ENCODE data around the gene USP49. TPM values are rescaled to one million over a fixed set of nuclear protein-coding genes. Genes with fewer than 3 reads are reported as not detected.

Gene USP49
- polyA plus RNA-seq, 6 donors from 2014 or later: 0.62 to 1.0 (median 0.69) TPM; not detected in 1

- no peak overlapping the region for H3K27ac Mint-ChIP-seq
- H3K27me3 Mint-ChIP-seq: no peaks in the 10 kb centered on the region
- H3K4me1 Mint-ChIP-seq: peaks cover 25 to 38% (median 35%) of the 10 kb centered on the region in 3 donors
- no peaks in the 10 kb centered on the region for H3K9me3 Mint-ChIP-seq
- DNase-seq (no peak), ATAC-seq (ENCODE audit: low read depth in 2 of 2) (no peak)
- peaks cover 0 to 8% of the 10 kb centered on the region in 2 donors for H3K36me3 Mint-ChIP-seq
- peak overlapping the region in 6 of 8 donors; percentile 42 to 96 (median 72) for H3K4me3 Mint-ChIP-seq
These were observed 109.9 kb downstream of the USP49 start for GRCh38 chr6:41785254-41785653.

GRCh38 chr6:41784581-41785171, 110.5 kb downstream of the USP49 start:
- Mint-ChIP-seq H3K4me3 (peak overlapping the region in 7 of 8 donors; percentile 7 to 96 (median 61)), H3K4me1 (peaks cover 26 to 38% (median 38%) of the 10 kb centered on the region in 3 donors), H3K36me3 (peaks cover 0 to 3% of the 10 kb centered on the region in 2 donors), H3K9me3 (no peaks in the 10 kb centered on the region), H3K27ac (peak overlapping the region in 1 of 6 donors; percentile 15), H3K27me3 (no peaks in the 10 kb centered on the region)
- no peak for DNase-seq
- ATAC-seq (ENCODE audit: low read depth in 2 of 2): no peak

GRCh38 chr6:41783106-41783780, 111.9 kb downstream of the USP49 start:
- Mint-ChIP-seq H3K9me3 (no peaks in the 10 kb centered on the region), H3K4me1 (peaks cover 30 to 42% (median 40%) of the 10 kb centered on the region in 3 donors), H3K27ac (peak overlapping the region in 2 of 6 donors; percentile 56 to 70), H3K4me3 (peak overlapping the region in 2 of 8 donors; percentile 73 to 83), H3K27me3 (no peaks in the 10 kb centered on the region), H3K36me3 (no peaks in the 10 kb centered on the region)
- no peak for DNase-seq
- ATAC-seq (ENCODE audit: low read depth in 2 of 2): no peak

GRCh38 chr6:41781366-41781730, 113.8 kb downstream of the USP49 start:
- DNase-seq (no peak), ATAC-seq (ENCODE audit: low read depth in 2 of 2) (no peak)
- Mint-ChIP-seq H3K27me3 (no peaks in the 10 kb centered on the region), H3K4me1 (peaks cover 30 to 41% (median 31%) of the 10 kb centered on the region in 3 donors), H3K27ac (no peak overlapping the region), H3K4me3 (peak overlapping the region; percentile 33 to 90 (median 71)), H3K9me3 (no peaks in the 10 kb centered on the region), H3K36me3 (no peaks in the 10 kb centered on the region)

GRCh38 chr6:41780551-41781365, 114.4 kb downstream of the USP49 start, which contains the start of gene PRICKLE4:
TSS of gene PRICKLE4 (plus strand) at chr6:41780782. CDS start at chr6:41783474, 2,692 bp downstream.
- peak within 1 kb of the TSS in 4 of 6 donors; percentile 74 to 83 (median 76) for H3K27ac Mint-ChIP-seq
- H3K4me1 Mint-ChIP-seq: peaks cover 30 to 40% (median 31%) of the 10 kb centered on the region in 3 donors
- peak within 1 kb of the TSS; percentile 88 to 95 (median 93) for H3K4me3 Mint-ChIP-seq
- H3K36me3 Mint-ChIP-seq: no peaks in the 10 kb centered on the region
- ATAC-seq (ENCODE audit: low read depth in 2 of 2) (peak in 1 of 2 donors; percentile 2), DNase-seq (no peak)
- no peaks in the 10 kb centered on the region for H3K27me3 Mint-ChIP-seq
- no peaks in the 10 kb centered on the region for H3K9me3 Mint-ChIP-seq

- DNase-seq (peak; percentile 99), ATAC-seq (ENCODE audit: low read depth in 2 of 2) (peak; percentile 87 to 91)
- Mint-ChIP-seq H3K27ac (peak within 1 kb of the TSS; percentile 74 to 86 (median 80)), H3K4me1 (peaks cover 27 to 34% (median 27%) of the 10 kb centered on the region in 3 donors), H3K4me3 (peak within 1 kb of the TSS; percentile 88 to 95 (median 93)), H3K27me3 (no peaks in the 10 kb centered on the region), H3K9me3 (no peaks in the 10 kb centered on the region), H3K36me3 (no peaks in the 10 kb centered on the region)
These were observed 115.2 kb downstream of the USP49 start, which contains the start of gene FRS3 for GRCh38 chr6:41779788-41780550. TSS of gene FRS3 (minus strand) at chr6:41779900. CDS start at chr6:41776987, 2,913 bp downstream.

GRCh38 chr6:41779336-41779735, 115.8 kb downstream of the USP49 start:
- peaks cover 21 to 28% (median 21%) of the 10 kb centered on the region in 3 donors for H3K4me1 Mint-ChIP-seq
- peak overlapping the region in 5 of 6 donors; percentile 53 to 86 (median 81) for H3K27ac Mint-ChIP-seq
- DNase-seq: no peak
- H3K4me3 Mint-ChIP-seq: peak overlapping the region; percentile 82 to 94 (median 90)
- H3K9me3 Mint-ChIP-seq: no peaks in the 10 kb centered on the region
- H3K36me3 Mint-ChIP-seq: peaks cover 0 to 3% of the 10 kb centered on the region in 2 donors
- no peaks in the 10 kb centered on the region for H3K27me3 Mint-ChIP-seq
- ATAC-seq (ENCODE audit: low read depth in 2 of 2): no peak

- peak overlapping the region in 2 of 6 donors; percentile 53 to 75 for H3K27ac Mint-ChIP-seq
- peaks cover 0 to 8% of the 10 kb centered on the region in 2 donors for H3K36me3 Mint-ChIP-seq
- DNase-seq (no peak), ATAC-seq (ENCODE audit: low read depth in 2 of 2) (no peak)
- H3K4me3 Mint-ChIP-seq: peak overlapping the region; percentile 82 to 94 (median 90)
- H3K4me1 Mint-ChIP-seq: peaks cover 18 to 24% (median 22%) of the 10 kb centered on the region in 3 donors
- H3K9me3 Mint-ChIP-seq: no peaks in the 10 kb centered on the region
- H3K27me3 Mint-ChIP-seq: no peaks in the 10 kb centered on the region
These were observed 116.3 kb downstream of the USP49 start for GRCh38 chr6:41778895-41779294.

- no peaks in the 10 kb centered on the region for H3K27me3 Mint-ChIP-seq
These were observed 117.5 kb downstream of the USP49 start for GRCh38 chr6:41777551-41778285.

GRCh38 chr6:41775293-41775882, 119.8 kb downstream of the USP49 start:
- Mint-ChIP-seq H3K4me3 (peak overlapping the region in 1 of 8 donors; percentile 62), H3K9me3 (no peaks in the 10 kb centered on the region), H3K27me3 (no peaks in the 10 kb centered on the region), H3K27ac (peak overlapping the region in 1 of 6 donors; percentile 3), H3K4me1 (peaks cover 7 to 16% (median 14%) of the 10 kb centered on the region in 3 donors), H3K36me3 (peaks cover 6 to 18% of the 10 kb centered on the region in 2 donors)
- DNase-seq: no peak
- ATAC-seq (ENCODE audit: low read depth in 2 of 2): no peak

More at GRCh38 chr6:41777551-41778285, 117.5 kb downstream of the USP49 start:
- Mint-ChIP-seq H3K4me3 (peak overlapping the region in 5 of 8 donors; percentile 16 to 94 (median 90)), H3K36me3 (peaks cover 0 to 9% of the 10 kb centered on the region in 2 donors), H3K27ac (no peak overlapping the region), H3K9me3 (no peaks in the 10 kb centered on the region), H3K4me1 (peaks cover 16 to 24% (median 22%) of the 10 kb centered on the region in 3 donors)
- ATAC-seq (ENCODE audit: low read depth in 2 of 2) (no peak), DNase-seq (no peak)

- Mint-ChIP-seq H3K27ac (peak overlapping the region in 1 of 6 donors; percentile 3), H3K36me3 (peaks cover 6 to 24% of the 10 kb centered on the region in 2 donors), H3K9me3 (no peaks in the 10 kb centered on the region), H3K4me1 (peaks cover 7 to 12% (median 12%) of the 10 kb centered on the region in 3 donors), H3K27me3 (no peaks in the 10 kb centered on the region), H3K4me3 (peak overlapping the region in 1 of 8 donors; percentile 62)
- DNase-seq (no peak), ATAC-seq (ENCODE audit: low read depth in 2 of 2) (no peak)
These were observed 120.3 kb downstream of the USP49 start for GRCh38 chr6:41774841-41775240.

Data from naive B cell (primary cell).